HEK293 (cell line): ENCODE results near the gene LIN37.
"Not testable (repeated sequence)": the region's sequence is repeated elsewhere in the genome, so short reads cannot be mapped to it uniquely, and the experiment has no call there.

Experiments used
- CTCF ChIA-PET: fragments of 350-600 bp; formaldehyde crosslinking; extraction: SDS; loops from one replicate; lab custom pipeline; 2021; ENCODE audit warnings: antibody characterized with exemption; lab: Yijun Ruan, JAX
- POLR2A ChIA-PET: fragments of 300-600 bp; formaldehyde crosslinking; extraction: SDS; loops from one replicate; lab custom pipeline; 2020; ENCODE audit warnings: antibody characterized with exemption, inconsistent platforms; lab: Yijun Ruan, JAX
- H3K27ac ChIP-seq: fragments of 200-500 bp; sonication (Bioruptor generic); 2 replicates; pipeline ENCODE4 v1.5.1; 2014; ENCODE audit warnings: low read depth, low read length, control low read depth, inconsistent platforms; ENCODE audit errors: extremely low read depth
- H3K36me3 ChIP-seq, 2 experiments: fragments of 200-500 bp in 1 of 2; sonication (Bioruptor generic) in 1 of 2; 1 replicate in 1 of 2; 2 replicates in 1 of 2; pipeline ENCODE4 v1.5.1; 2014 to 2017; ENCODE audit warnings: inconsistent platforms in 2 of 2, low read length in 2 of 2; ENCODE audit not compliant: control insufficient read depth in 2 of 2, insufficient read depth in 1 of 2
- H3K4me1 ChIP-seq: fragments of 200-500 bp; sonication (Bioruptor generic); 2 replicates; pipeline ENCODE4 v1.5.1; 2014; ENCODE audit warnings: mild to moderate bottlenecking, low read length, inconsistent platforms; ENCODE audit not compliant: control insufficient read depth, insufficient read depth
- H3K4me3 ChIP-seq: 2 replicates; pipeline ENCODE4 v1.5.1; 2011; ENCODE audit warnings: low read depth, mild to moderate bottlenecking, control low read depth, low read length, moderate library complexity
- H3K9me3 ChIP-seq: fragments of 200-500 bp; sonication (Bioruptor generic); 2 replicates; pipeline ENCODE4 v1.5.1; 2014; ENCODE audit warnings: low read depth, low read length, inconsistent platforms; ENCODE audit not compliant: control insufficient read depth, insufficient read depth
- AEBP2 ChIP-seq: fragments of 450-650 bp; formaldehyde crosslinking; IDR thresholded peaks from 2 replicates; pipeline ENCODE4 v1.5.1; 2016; ENCODE audit warnings: missing biosample characterization, missing genetic modification characterization, borderline replicate concordance
- EGR2 ChIP-seq: fragments of 450-650 bp; formaldehyde crosslinking; IDR thresholded peaks from 2 replicates; pipeline ENCODE4 v1.5.1; 2016; ENCODE audit warnings: low read depth, missing biosample characterization, missing genetic modification characterization
- GLIS2 ChIP-seq: fragments of 450-650 bp; formaldehyde crosslinking; IDR thresholded peaks from 2 replicates; pipeline ENCODE4 v1.5.1; 2016; ENCODE audit warnings: missing biosample characterization, missing genetic modification characterization
- HIC1 ChIP-seq: fragments of 450-650 bp; formaldehyde crosslinking; IDR thresholded peaks from 2 replicates; pipeline ENCODE4 v1.5.1; 2016; ENCODE audit warnings: missing biosample characterization, missing genetic modification characterization
- SCRT1 ChIP-seq: fragments of 450-650 bp; formaldehyde crosslinking; IDR thresholded peaks from 2 replicates; pipeline ENCODE4 v1.5.1; 2016; ENCODE audit warnings: missing biosample characterization, missing genetic modification characterization, borderline replicate concordance
- ZBTB17 ChIP-seq: fragments of 450-650 bp; formaldehyde crosslinking; IDR thresholded peaks from 2 replicates; pipeline ENCODE4 v1.5.1; 2016; ENCODE audit warnings: missing biosample characterization, missing genetic modification characterization
- ZBTB20 ChIP-seq: fragments of 450-650 bp; formaldehyde crosslinking; IDR thresholded peaks from 2 replicates; pipeline ENCODE4 v1.5.1; 2016; ENCODE audit warnings: missing biosample characterization, missing genetic modification characterization
- ZNF121 ChIP-seq: fragments of 450-650 bp; formaldehyde crosslinking; IDR thresholded peaks from 2 replicates; pipeline ENCODE4 v1.5.1; 2016; ENCODE audit warnings: missing biosample characterization, missing genetic modification characterization
- ZNF169 ChIP-seq: fragments of 450-650 bp; formaldehyde crosslinking; IDR thresholded peaks from 2 replicates; pipeline ENCODE4 v1.5.1; 2016; ENCODE audit warnings: missing biosample characterization, missing genetic modification characterization
- ZNF2 ChIP-seq: fragments of 450-650 bp; formaldehyde crosslinking; IDR thresholded peaks from 2 replicates; pipeline ENCODE4 v1.5.1; 2016; ENCODE audit warnings: missing biosample characterization, missing genetic modification characterization
- ZNF335 ChIP-seq: fragments of 450-650 bp; formaldehyde crosslinking; conservative IDR thresholded peaks from 2 replicates; pipeline ENCODE4 v1.5.1; 2016; ENCODE audit warnings: missing biosample characterization, missing genetic modification characterization
- ZNF398 ChIP-seq: fragments of 450-650 bp; formaldehyde crosslinking; IDR thresholded peaks from 2 replicates; pipeline ENCODE4 v1.5.1; 2017; ENCODE audit warnings: missing biosample characterization, missing genetic modification characterization
- ZNF449 ChIP-seq: fragments of 450-650 bp; formaldehyde crosslinking; IDR thresholded peaks from 2 replicates; pipeline ENCODE4 v1.5.1; 2017; ENCODE audit warnings: missing biosample characterization, mild to moderate bottlenecking, missing genetic modification characterization, moderate library complexity
- ZNF621 ChIP-seq: fragments of 450-650 bp; formaldehyde crosslinking; IDR thresholded peaks from 2 replicates; pipeline ENCODE4 v1.5.1; 2017; ENCODE audit warnings: missing biosample characterization, missing genetic modification characterization
- ZNF664 ChIP-seq: fragments of 450-650 bp; formaldehyde crosslinking; IDR thresholded peaks from 2 replicates; pipeline ENCODE4 v1.5.1; 2016; ENCODE audit warnings: missing biosample characterization, missing genetic modification characterization
- ZNF707 ChIP-seq: fragments of 450-650 bp; formaldehyde crosslinking; IDR thresholded peaks from 2 replicates; pipeline ENCODE4 v1.5.1; 2016; ENCODE audit warnings: missing biosample characterization, missing genetic modification characterization

Gene LIN37

GRCh38 chr19:35792888-35793287 lies 44.5 kb downstream of the LIN37 start:
- POLR2A ChIA-PET = no interaction called here
- Histone ChIP-seq H3K36me3 (no peaks in the 10 kb centered on the region; a peak in 1 of 3 replicates), H3K9me3 (no peaks in the 10 kb centered on the region)
- TF ChIP-seq ZNF335 (tag by site-specific recombination) = 0 out of 2 replicates have a peak, but pooled peaks have one; percentile 15
- TF ChIP-seq AEBP2 (tag by site-specific recombination) = no peak
- peak; percentile 93 for TF ChIP-seq ZNF449 (tag by site-specific recombination)
- TF ChIP-seq, all 188 proteins: peak for 2
- Histone ChIP-seq H3K4me3 (no peak overlapping the region), H3K27ac (no peak overlapping the region), H3K4me1 (no peaks in the 10 kb centered on the region)
- CTCF ChIA-PET = interaction anchor here (1.0 kb wide), 1 partner anchor 9 kb away, joined by 4 read pairs; no protein-coding TSS in a partner anchor

GRCh38 chr19:35793381-35794165 lies 45.2 kb downstream of the LIN37 start:
- ChIA-PET POLR2A (interaction anchor here (0.7 kb wide), 1 partner anchor 1578 kb away, joined by 7 read pairs; the partner anchor contains the start of gene ZNF527), CTCF (interaction anchor here (1.4 kb wide), 1 partner anchor 26 kb away, joined by 5 read pairs; no protein-coding TSS in a partner anchor)
- H3K4me1 ChIP-seq = no peaks in the 10 kb centered on the region
- H3K4me3 ChIP-seq = no peak overlapping the region
- H3K9me3 ChIP-seq = no peaks in the 10 kb centered on the region
- H3K36me3 ChIP-seq = no peaks in the 10 kb centered on the region; a peak in 1 of 3 replicates
- no peak overlapping the region for H3K27ac ChIP-seq
- TF ChIP-seq SCRT1 (tag by site-specific recombination) = no peak
- peak; percentile 15; the same call in 1 of the 2 replicates for TF ChIP-seq ZNF398 (tag by site-specific recombination)

GRCh38 chr19:35795564-35795963 lies 47.2 kb downstream of the LIN37 start:
- H3K27ac ChIP-seq, H3K4me3 ChIP-seq, POLR2A ChIA-PET, H3K9me3 ChIP-seq, H3K4me1 ChIP-seq, H3K36me3 ChIP-seq: not testable (repeated sequence)
- TF ChIP-seq ZNF664 (tag by site-specific recombination) = peak; percentile 8; the same call in 1 of the 2 replicates
- TF ChIP-seq ZNF121 (tag by site-specific recombination) = peak; percentile 97
- CTCF ChIA-PET = interaction anchor here (0.7 to 1.6 kb wide), 5 partner anchors 13 to 1002 kb away, joined by 3 to 6 read pairs (median 3); no protein-coding TSS in a partner anchor

- H3K27ac ChIP-seq = no peak overlapping the region
- H3K4me3 ChIP-seq = no peak overlapping the region
- ChIA-PET POLR2A (no interaction called here), CTCF (interaction anchor here (0.7 to 1.6 kb wide), 6 partner anchors 11 to 150 kb away, joined by 3 to 7 read pairs (median 4); no protein-coding TSS in a partner anchor)
- H3K4me1 ChIP-seq = no peaks in the 10 kb centered on the region
- H3K36me3 ChIP-seq = no peaks in the 10 kb centered on the region; a peak in 1 of 3 replicates
- no peaks in the 10 kb centered on the region for H3K9me3 ChIP-seq
- no peak for TF ChIP-seq HIC1 (tag by site-specific recombination)
- no peak for TF ChIP-seq ZNF621 (tag by site-specific recombination)
- TF ChIP-seq EGR2 (tag by site-specific recombination) = peak; percentile 29; the same call in 1 of the 2 replicates
- peak; percentile 50; the same call in 1 of the 2 replicates for TF ChIP-seq GLIS2
- no peak for TF ChIP-seq ZNF169 (tag by site-specific recombination)
- TF ChIP-seq ZBTB17 = no peak
- no peak for TF ChIP-seq ZBTB20 (tag by site-specific recombination)
- no peak for TF ChIP-seq ZNF707
- TF ChIP-seq ZNF2 (tag by site-specific recombination) = no peak
These were observed 48.5 kb downstream of the LIN37 start for GRCh38 chr19:35796645-35797542.
